H9 (cell line): Measurements from ENCODE around the gene SPINT4. TPM values are rescaled to one million over a fixed set of nuclear protein-coding genes. Genes with fewer than 3 reads are reported as not detected.

Experiments
- DNase-seq: peaks from one replicate; pipeline ENCODE4 v3.0.0-alpha.2; 2017
- H2AFZ ChIP-seq: one replicate; pipeline ENCODE4 v1.6.1; 2013; ENCODE audit warnings: mild to moderate bottlenecking, low read length, control low read depth, moderate library complexity
- H2AK5ac ChIP-seq: 2 replicates; pipeline ENCODE4 v1.6.1; 2013; ENCODE audit warnings: low read length, control low read depth, mixed read lengths; ENCODE audit not compliant: insufficient read length
- H2BK120ac ChIP-seq: one replicate; pipeline ENCODE4 v1.6.1; 2013; ENCODE audit warnings: low read depth, mild to moderate bottlenecking, low read length, control low read depth, inconsistent platforms; ENCODE audit not compliant: poor library complexity, severe bottlenecking
- H2BK12ac ChIP-seq: 2 replicates; pipeline ENCODE4 v1.6.1; 2013; ENCODE audit warnings: low read length, control low read depth, mixed read lengths, low read depth; ENCODE audit not compliant: insufficient read length
- H2BK15ac ChIP-seq: 2 replicates; pipeline ENCODE4 v1.6.1; 2013; ENCODE audit warnings: low read depth, low read length, control low read depth
- H2BK20ac ChIP-seq: one replicate; pipeline ENCODE4 v1.6.1; 2013; ENCODE audit warnings: low read depth, mild to moderate bottlenecking, low read length, control low read depth, inconsistent platforms; ENCODE audit not compliant: poor library complexity, severe bottlenecking
- H2BK5ac ChIP-seq: 2 replicates; pipeline ENCODE4 v1.6.1; 2013; ENCODE audit warnings: low read length, control low read depth, mixed read lengths; ENCODE audit not compliant: insufficient read length
- H3K14ac ChIP-seq: 2 replicates; pipeline ENCODE4 v1.6.1; 2013; ENCODE audit warnings: low read length, control low read depth; ENCODE audit not compliant: insufficient read depth
- H3K18ac ChIP-seq: 2 replicates; pipeline ENCODE4 v1.6.1; 2013; ENCODE audit warnings: low read depth, mild to moderate bottlenecking, mixed read lengths, low read length, control low read depth; ENCODE audit not compliant: insufficient read length
- H3K23ac ChIP-seq: 2 replicates; pipeline ENCODE4 v1.6.1; 2013; ENCODE audit warnings: low read length, control low read depth, mixed read lengths, low read depth; ENCODE audit not compliant: insufficient read length
- H3K23me2 ChIP-seq: 2 replicates; pipeline ENCODE4 v1.6.1; 2013; ENCODE audit warnings: low read depth, mild to moderate bottlenecking, mixed read lengths, low read length, control low read depth; ENCODE audit not compliant: insufficient read length, poor library complexity, severe bottlenecking
- H3K27ac ChIP-seq: 2 replicates; pipeline ENCODE4 v1.5.1; 2013; ENCODE audit warnings: low read length, control low read depth, mixed read lengths, low read depth; ENCODE audit not compliant: insufficient read length
- H3K27me3 ChIP-seq: 2 replicates; pipeline ENCODE4 v1.6.1; 2013; ENCODE audit warnings: low read length, control low read depth, inconsistent platforms; ENCODE audit not compliant: insufficient read depth
- H3K4ac ChIP-seq: 2 replicates; pipeline ENCODE4 v1.6.1; 2013; ENCODE audit warnings: low read depth, mild to moderate bottlenecking, control low read depth, inconsistent platforms, low read length, moderate library complexity
- H3K4me1 ChIP-seq: 2 replicates; pipeline ENCODE4 v1.6.1; 2013; ENCODE audit warnings: low read length, control low read depth, inconsistent platforms; ENCODE audit not compliant: insufficient read depth
- H3K4me2 ChIP-seq: 2 replicates; pipeline ENCODE4 v1.6.1; 2013; ENCODE audit warnings: low read length, control low read depth, mixed read lengths; ENCODE audit not compliant: insufficient read length, insufficient read depth
- H3K56ac ChIP-seq: 2 replicates; pipeline ENCODE4 v1.6.1; 2013; ENCODE audit warnings: low read depth, mild to moderate bottlenecking, mixed read lengths, low read length, control low read depth; ENCODE audit not compliant: insufficient read length
- H3K79me1 ChIP-seq: 2 replicates; pipeline ENCODE4 v1.6.1; 2013; ENCODE audit warnings: low read depth, mild to moderate bottlenecking, moderate library complexity, low read length, control low read depth, inconsistent platforms; ENCODE audit not compliant: insufficient read depth, poor library complexity, severe bottlenecking
- H3K79me2 ChIP-seq: 2 replicates; pipeline ENCODE4 v1.6.1; 2013; ENCODE audit warnings: low read length, control low read depth, inconsistent platforms; ENCODE audit not compliant: insufficient read depth
- H3K9ac ChIP-seq: 2 replicates; pipeline ENCODE4 v1.6.1; 2013; ENCODE audit warnings: low read length, control low read depth, mixed read lengths; ENCODE audit not compliant: insufficient read length; ENCODE audit errors: extremely low read depth
- H3K9me3 ChIP-seq: one replicate; pipeline ENCODE4 v1.6.1; 2013; ENCODE audit warnings: low read depth, low read length, inconsistent platforms; ENCODE audit not compliant: control insufficient read depth
- H3T11ph ChIP-seq: one replicate; pipeline ENCODE4 v1.6.1; 2013; ENCODE audit warnings: mild to moderate bottlenecking, low read length, control low read depth, inconsistent platforms
- H4K20me1 ChIP-seq: one replicate; pipeline ENCODE4 v1.6.1; 2013; ENCODE audit not compliant: control insufficient read depth, insufficient read length, insufficient read depth
- H4K5ac ChIP-seq: 2 replicates; pipeline ENCODE4 v1.6.1; 2013; ENCODE audit warnings: low read depth, mild to moderate bottlenecking, mixed read lengths, low read length, control low read depth; ENCODE audit not compliant: insufficient read length
- H4K8ac ChIP-seq: replicated peaks from 2 replicates; pipeline ENCODE4 v1.6.1; 2013; ENCODE audit warnings: low read length, control low read depth, mixed read lengths, low read depth; ENCODE audit not compliant: insufficient read length
- H4K91ac ChIP-seq: 2 replicates; pipeline ENCODE4 v1.6.1; 2013; ENCODE audit warnings: low read depth, mild to moderate bottlenecking, moderate library complexity, mixed read lengths, low read length, control low read depth; ENCODE audit not compliant: insufficient read length
- H3K27ac Mint-ChIP-seq, 3 experiments: 2 replicates in 2 of 3; 3 replicates in 1 of 3; pipeline ENCODE4 v1.8.0; 2020 to 2021; ENCODE audit warnings: mixed read lengths in 3 of 3, mild to moderate bottlenecking in 1 of 3, moderate library complexity in 1 of 3
- H3K27me3 Mint-ChIP-seq: 2 replicates; pipeline ENCODE4 v1.8.0; 2021; ENCODE audit warnings: low read depth, mild to moderate bottlenecking, moderate library complexity, mixed read lengths
- H3K36me3 Mint-ChIP-seq, 3 experiments: 2 replicates in 2 of 3; 3 replicates in 1 of 3; pipeline ENCODE4 v1.8.0; 2020 to 2021; ENCODE audit warnings: low read depth in 3 of 3, mixed read lengths in 3 of 3; ENCODE audit not compliant: insufficient read depth in 1 of 3
- H3K4me1 Mint-ChIP-seq, 2 experiments: 2 replicates each; pipeline ENCODE4 v1.8.0; 2020; ENCODE audit warnings: mixed read lengths in 2 of 2
- H3K4me3 Mint-ChIP-seq, 2 experiments: 2 replicates in 1 of 2; 3 replicates in 1 of 2; pipeline ENCODE4 v1.8.0; 2020 to 2021; ENCODE audit warnings: mild to moderate bottlenecking in 2 of 2, mixed read lengths in 2 of 2, moderate library complexity in 1 of 2
- H3K9me3 Mint-ChIP-seq, 2 experiments: 2 replicates in 1 of 2; 3 replicates in 1 of 2; pipeline ENCODE4 v1.8.0; 2020; ENCODE audit warnings: mild to moderate bottlenecking in 2 of 2, mixed read lengths in 2 of 2, moderate library complexity in 1 of 2
- CTCF ChIP-seq: fragments of 200-600 bp; sonication (generic); conservative IDR thresholded peaks from 3 replicates; pipeline ENCODE4 v1.8.0; 2021; ENCODE audit warnings: antibody characterized with exemption, mild to moderate bottlenecking
- WGBS: extraction: QIAGEN DNeasy Blood & Tissue Kit; methylation state at CpG from one replicate; pipeline ENCODE4 v1.1.7; 2013; ENCODE audit warnings: missing lambda C conversion rate, low lambda C conversion rate, mixed read lengths; ENCODE audit not compliant: insufficient read length; ENCODE audit errors: extremely low coverage; 5-methylcytosine and 5-hydroxymethylcytosine counted together
- total RNA-seq: library from RNA; stranded (reverse); gene quantifications from 2 replicates; pipeline ENCODE4 v1.2.1, GENCODE V29; 2021

Gene SPINT4
- total RNA-seq, 1 experiment from 2014 or later = not detected

DNA sequence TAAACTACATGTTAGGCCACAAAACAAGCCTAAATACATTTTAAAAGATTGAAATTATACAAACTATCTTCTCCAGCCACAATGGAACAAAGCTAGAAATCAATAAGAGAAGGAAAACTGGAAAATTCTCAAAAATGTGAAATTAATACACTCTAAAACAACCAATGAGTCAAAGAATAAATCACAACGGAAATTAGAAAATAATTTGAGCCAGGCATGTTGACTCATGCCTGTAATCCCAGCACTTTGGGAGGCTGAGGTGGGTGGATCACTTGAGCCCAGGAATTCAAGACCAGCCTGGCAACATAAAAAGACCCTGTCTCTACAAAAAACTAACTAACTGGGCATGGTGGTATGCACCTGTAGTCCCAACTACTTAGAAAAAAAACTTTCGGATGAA lies 26.7 kb upstream of the SPINT4 start:
- Histone ChIP-seq H3K27me3 (no peaks in the 10 kb centered on the region), H3K9ac (no peak overlapping the region), H3K18ac (no peak overlapping the region), H2AFZ (no peak overlapping the region), H2BK120ac (no peak overlapping the region), H2AK5ac (no peak overlapping the region), H3K4me2 (no peak overlapping the region), H4K5ac (no peak overlapping the region), H3K56ac (no peak overlapping the region), H2BK15ac (no peak overlapping the region), H3K79me2 (no peaks in the 10 kb centered on the region; the same call in 1 of the 2 replicates), H3K79me1 (no peaks in the 10 kb centered on the region), H4K8ac (no peak overlapping the region), H3K23ac (no peak overlapping the region), H3K9me3 (no peaks in the 10 kb centered on the region), H3K4me1 (no peaks in the 10 kb centered on the region), H3T11ph (no peak overlapping the region), H4K20me1 (no peaks in the 10 kb centered on the region), H2BK20ac (no peak overlapping the region), H3K23me2 (no peaks in the 10 kb centered on the region), H4K91ac (no peak overlapping the region), H3K14ac (no peak overlapping the region), H3K4ac (no peak overlapping the region), H2BK12ac (no peak overlapping the region), H2BK5ac (no peak overlapping the region), H3K27ac (no peak overlapping the region)
- TF ChIP-seq CTCF = no peak
- DNase-seq = no peak
- peaks cover 18 to 31% of the 10 kb centered on the region in 2 experiments for H3K9me3 Mint-ChIP-seq
- H3K4me3 Mint-ChIP-seq = no peak overlapping the region
- no CpG with 5 or more reads among the region's 2 CpGs for WGBS
- H3K36me3 Mint-ChIP-seq = peaks cover 12 to 19% (median 15%) of the 10 kb centered on the region in 3 experiments
- no peaks in the 10 kb centered on the region for H3K27me3 Mint-ChIP-seq
- 0 out of 7 replicates have a peak overlapping the region, but pooled peaks of 1 of the 3 experiments have one; percentile 39 for H3K27ac Mint-ChIP-seq
- H3K4me1 Mint-ChIP-seq = no peaks in the 10 kb centered on the region
